Breast epithelium (tissue), 4 donors: ENCODE measurements around the gene DEFB132. TPM values are rescaled to one million over a fixed set of nuclear protein-coding genes. Genes with fewer than 3 reads are reported as not detected.

Source experiments
- DNase-seq, 2 donors: peaks; one replicate each; pipeline ENCODE4 v3.0.0-alpha.2; 2019; ENCODE audit warnings: low spot score in 2 of 2
- H3K27ac ChIP-seq, 2 donors: fragments of 200-600 bp; sonication (generic) in 1 of 2; one replicate each; pipeline ENCODE4 v1.5.1; 2016 to 2019; ENCODE audit warnings: mild to moderate bottlenecking in 1 of 2
- H3K27me3 ChIP-seq, 2 donors: fragments of 200-600 bp; sonication (generic) in 1 of 2; one replicate each; pipeline versions ENCODE4 v1.5.1 to v1.6.0; 2017 to 2019; ENCODE audit warnings: control low read depth in 1 of 2, mild to moderate bottlenecking in 1 of 2
- H3K36me3 ChIP-seq: fragments of 200-600 bp; one replicate; pipeline ENCODE4 v1.5.1; 2019
- H3K4me1 ChIP-seq, 2 donors: fragments of 200-600 bp; sonication (generic); one replicate each; pipeline ENCODE4 v1.5.1; 2016 to 2019; ENCODE audit warnings: control low read depth in 1 of 2
- H3K4me3 ChIP-seq, 3 donors: fragments of 200-600 bp; sonication (generic); 1 replicate in 2 of 3; 2 replicates in 1 of 3; pipeline ENCODE4 v1.5.1; 2016 to 2019; ENCODE audit warnings: mild to moderate bottlenecking in 3 of 3, moderate library complexity in 2 of 3
- H3K9me3 ChIP-seq, 2 donors: fragments of 200-600 bp; sonication (generic) in 1 of 2; one replicate each; pipeline ENCODE4 v1.5.1; 2016 to 2019; ENCODE audit warnings: control low read depth in 1 of 2
- CTCF ChIP-seq, 3 donors: fragments of 450-650 bp; IDR thresholded peaks; one replicate each; pipeline ENCODE4 v1.5.1; 2016 to 2017; ENCODE audit warnings: antibody characterized with exemption in 3 of 3, mild to moderate bottlenecking in 3 of 3, moderate library complexity in 3 of 3
- POLR2A ChIP-seq: fragments of 450-650 bp; IDR thresholded peaks from one replicate; pipeline ENCODE4 v1.6.1; 2016; ENCODE audit warnings: antibody characterized with exemption, mild to moderate bottlenecking, moderate library complexity
- POLR2AphosphoS5 ChIP-seq, 3 donors: sonication (generic); formaldehyde crosslinking; IDR thresholded peaks; one replicate each; pipeline ENCODE4 v1.6.1; 2017; ENCODE audit warnings: antibody characterized with exemption in 3 of 3
- intact Hi-C: fragments of 100-400 bp; cut with DNase I; formaldehyde crosslinking; loops from one replicate; pipeline ENCODE4 v1.15.1; 2023; ENCODE audit warnings: low total_unique reads
- total RNA-seq, 3 donors: library from RNA; depleted of rRNA; stranded (reverse); fragments of >200 nt; gene quantifications; one replicate each; pipeline ENCODE4 v1.1.0, GENCODE V29; 2016

Gene DEFB132
- total RNA-seq, 3 donors from 2014 or later = 0.29 to 0.96 (median 0.33) TPM

GRCh38 chr20:301886-302848, 44.6 kb downstream of the DEFB132 start:
- Histone ChIP-seq H3K4me1 (peaks cover 4 to 25% of the 10 kb centered on the region in 2 donors), H3K27ac (no peak overlapping the region), H3K36me3 (no peaks in the 10 kb centered on the region), H3K9me3 (no peaks in the 10 kb centered on the region), H3K27me3 (no peaks in the 10 kb centered on the region), H3K4me3 (no peak overlapping the region)
- TF ChIP-seq POLR2A = no peak
- no peak for TF ChIP-seq CTCF (IDR thresholded peaks at IDR 0.05)
- no peak for TF ChIP-seq POLR2AphosphoS5 (IDR thresholded peaks at IDR 0.05)
- DNase-seq = no peak
- intact Hi-C loops = no loop called here

- no peak overlapping the region for H3K27ac ChIP-seq
- peaks cover 0 to 7% of the 10 kb centered on the region in 2 donors for H3K4me1 ChIP-seq
- no peaks in the 10 kb centered on the region for H3K36me3 ChIP-seq
- no peaks in the 10 kb centered on the region for H3K9me3 ChIP-seq
- intact Hi-C loops = no loop called here
- no peak overlapping the region for H3K4me3 ChIP-seq
- TF ChIP-seq CTCF (IDR thresholded peaks at IDR 0.05) = no peak
- TF ChIP-seq POLR2A = no peak
- no peak for TF ChIP-seq POLR2AphosphoS5 (IDR thresholded peaks at IDR 0.05)
- DNase-seq = no peak
- H3K27me3 ChIP-seq = no peaks in the 10 kb centered on the region
Measured at GRCh38 chr20:305745-306144, 48.2 kb downstream of the DEFB132 start.

GRCh38 chr20:308427-309038, 51.0 kb downstream of the DEFB132 start:
- TF ChIP-seq CTCF (IDR thresholded peaks at IDR 0.05) (no peak), POLR2AphosphoS5 (IDR thresholded peaks at IDR 0.05) (no peak), POLR2A (no peak)
- no peaks in the 10 kb centered on the region for H3K9me3 ChIP-seq
- no peak for DNase-seq
- intact Hi-C loops = no loop called here
- no peaks in the 10 kb centered on the region for H3K27me3 ChIP-seq
- H3K36me3 ChIP-seq = no peaks in the 10 kb centered on the region
- no peaks in the 10 kb centered on the region for H3K4me1 ChIP-seq
- peak overlapping the region in 1 of 2 donors; percentile 93 for H3K27ac ChIP-seq
- no peak overlapping the region for H3K4me3 ChIP-seq

GRCh38 chr20:309306-309840, 51.8 kb downstream of the DEFB132 start:
- Histone ChIP-seq H3K4me1 (no peaks in the 10 kb centered on the region), H3K27ac (peak overlapping the region; percentile 71 to 93), H3K27me3 (no peaks in the 10 kb centered on the region), H3K36me3 (no peaks in the 10 kb centered on the region), H3K4me3 (peak overlapping the region; percentile 39 to 69 (median 54)), H3K9me3 (no peaks in the 10 kb centered on the region)
- no peak for TF ChIP-seq POLR2AphosphoS5 (IDR thresholded peaks at IDR 0.05)
- TF ChIP-seq POLR2A = no peak
- TF ChIP-seq CTCF (IDR thresholded peaks at IDR 0.05) = no peak
- intact Hi-C loops = no loop called here
- no peak for DNase-seq
